Fibroblast of skin of right biceps (primary cell): ENCODE results near the gene CNTN5.

Experiments used
- DNase-seq: peaks from one replicate; pipeline ENCODE4 v3.0.0-alpha.2; 2013

Gene CNTN5

GRCh38 chr11:99171330-99171729 lies 150.6 kb downstream of the CNTN5 start:
- no peak for DNase-seq

- peak; percentile 1 for DNase-seq
Observed at GRCh38 chr11:99176430-99176829, 155.7 kb downstream of the CNTN5 start.

GRCh38 chr11:99177446-99177845 lies 156.7 kb downstream of the CNTN5 start:
- peak; percentile 3 for DNase-seq

GRCh38 chr11:99184146-99184545 lies 163.4 kb downstream of the CNTN5 start:
- no peak for DNase-seq

GRCh38 chr11:99188221-99188620 lies 167.5 kb downstream of the CNTN5 start:
- DNase-seq = no peak

- no peak for DNase-seq
Observed at GRCh38 chr11:99192716-99193115, 172.0 kb downstream of the CNTN5 start.

- no peak for DNase-seq
Observed at GRCh38 chr11:99197477-99197876, 176.7 kb downstream of the CNTN5 start.

- DNase-seq = no peak
Observed at GRCh38 chr11:99198215-99198614, 177.5 kb downstream of the CNTN5 start.

GRCh38 chr11:99199341-99199740 lies 178.6 kb downstream of the CNTN5 start:
- DNase-seq = peak; percentile 1

- no peak for DNase-seq
Observed at GRCh38 chr11:99200720-99201119, 180.0 kb downstream of the CNTN5 start.

- no peak for DNase-seq
Observed at GRCh38 chr11:99208813-99209212, 188.1 kb downstream of the CNTN5 start.

GRCh38 chr11:99229544-99229943 lies 208.8 kb downstream of the CNTN5 start:
- DNase-seq = no peak

- no peak for DNase-seq
Observed at GRCh38 chr11:99234534-99234933, 213.8 kb downstream of the CNTN5 start.

GRCh38 chr11:99238401-99238800 lies 217.7 kb downstream of the CNTN5 start:
- no peak for DNase-seq

- no peak for DNase-seq
Observed at GRCh38 chr11:99240192-99241030, 219.7 kb downstream of the CNTN5 start.

- no peak for DNase-seq
Observed at GRCh38 chr11:99241066-99241465, 220.3 kb downstream of the CNTN5 start.

- no peak for DNase-seq
Observed at GRCh38 chr11:99244613-99245012, 223.9 kb downstream of the CNTN5 start.

GRCh38 chr11:99246199-99246598 lies 225.4 kb downstream of the CNTN5 start:
- no peak for DNase-seq

GRCh38 chr11:99256614-99257013 lies 235.9 kb downstream of the CNTN5 start:
- DNase-seq = no peak

GRCh38 chr11:99257131-99257530 lies 236.4 kb downstream of the CNTN5 start:
- no peak for DNase-seq

- no peak for DNase-seq
Observed at GRCh38 chr11:99260696-99261095, 239.9 kb downstream of the CNTN5 start.

GRCh38 chr11:99268886-99269285 lies 248.1 kb downstream of the CNTN5 start:
- no peak for DNase-seq

- DNase-seq = no peak
Observed at GRCh38 chr11:99271527-99271926, 250.8 kb downstream of the CNTN5 start.

GRCh38 chr11:99275521-99275920 lies 254.8 kb downstream of the CNTN5 start:
- peak; percentile 12 for DNase-seq

GRCh38 chr11:99277281-99277680 lies 256.5 kb downstream of the CNTN5 start:
- no peak for DNase-seq
